Renal pelvis (tissue), 4 donors: ENCODE data around the gene MPND. TPM values are rescaled to one million over a fixed set of nuclear protein-coding genes. Genes with fewer than 3 reads are reported as not detected.

ENCODE experiments used
- DNase-seq: peaks from one replicate; pipeline ENCODE4 v3.0.0-alpha.2; 2013
- polyA plus RNA-seq, 3 donors: library from polyadenylated mRNA; unstranded; fragments of 120-200 nt; gene quantifications; one replicate each; pipeline ENCODE4 v1.2.1, GENCODE V29; 2013; ENCODE audit not compliant: insufficient read length in 3 of 3

MPND gene
- polyA plus RNA-seq, 3 donors = 29.3 to 33.8 (median 31.8) TPM

DNA sequence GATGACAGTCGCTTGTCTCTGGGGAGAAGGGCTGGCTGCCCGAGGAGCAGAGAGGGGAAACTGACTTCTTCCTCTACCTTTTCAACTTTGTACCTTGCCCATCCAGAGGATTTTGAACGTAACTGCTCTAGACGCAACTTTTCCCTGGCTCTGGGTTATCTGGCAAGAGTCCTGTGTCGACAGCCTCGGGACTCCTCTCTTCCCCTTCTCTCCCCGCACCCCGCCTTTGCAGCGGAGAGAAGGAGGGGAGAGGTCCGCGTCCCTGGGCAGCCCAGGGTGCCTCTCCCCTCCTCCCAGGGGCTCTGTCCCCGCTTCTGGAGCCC, 56.4 kb downstream of the MPND start:
- DNase-seq = no peak

DNA sequence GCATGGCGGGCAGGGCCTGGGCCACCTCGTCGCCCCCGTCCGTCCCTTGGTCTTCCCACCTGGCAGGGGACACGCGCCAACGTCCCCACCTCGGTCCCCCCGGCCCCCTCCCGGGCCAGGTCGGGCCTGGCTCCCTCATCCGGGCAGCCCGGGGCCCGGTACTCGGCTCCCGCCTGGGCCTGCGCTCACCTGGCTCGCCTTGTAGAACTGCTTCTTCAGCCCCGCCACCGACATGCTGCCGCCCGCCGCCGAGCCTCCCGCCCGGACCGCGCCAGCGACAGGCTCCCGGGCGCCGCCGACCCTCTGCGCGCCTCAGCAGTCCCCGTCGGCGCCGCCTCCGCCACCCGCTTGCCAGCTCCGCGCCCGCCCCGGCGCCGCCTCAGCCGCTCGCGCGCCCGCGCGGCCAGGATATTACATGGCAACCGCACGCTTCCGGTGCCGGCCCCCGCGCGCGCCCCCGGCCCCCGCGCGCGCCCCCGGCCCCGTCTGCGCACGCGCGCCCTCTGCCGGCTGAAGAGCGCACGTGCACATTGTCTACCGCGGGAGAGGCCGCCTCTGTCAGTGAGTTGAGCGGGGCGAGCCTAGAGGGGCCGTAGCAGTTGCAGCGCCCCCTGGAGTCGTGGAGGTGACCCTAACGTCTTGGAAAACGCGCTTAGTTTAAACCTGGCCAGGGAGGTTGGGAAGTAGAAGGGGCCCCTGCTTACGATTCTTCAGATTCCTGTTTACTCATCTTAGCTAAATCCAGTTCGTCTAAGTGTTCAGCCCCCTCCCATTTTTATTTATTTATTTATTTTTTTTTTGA, 57.0 kb downstream of the MPND start, which contains the start of gene SH3GL1:
Gene SH3GL1, minus strand, starts transcription at position 413 of the 802 bp plus-strand sequence. Its CDS starts 179 bp downstream, at position 234.
- DNase-seq = peak; percentile 92

DNA sequence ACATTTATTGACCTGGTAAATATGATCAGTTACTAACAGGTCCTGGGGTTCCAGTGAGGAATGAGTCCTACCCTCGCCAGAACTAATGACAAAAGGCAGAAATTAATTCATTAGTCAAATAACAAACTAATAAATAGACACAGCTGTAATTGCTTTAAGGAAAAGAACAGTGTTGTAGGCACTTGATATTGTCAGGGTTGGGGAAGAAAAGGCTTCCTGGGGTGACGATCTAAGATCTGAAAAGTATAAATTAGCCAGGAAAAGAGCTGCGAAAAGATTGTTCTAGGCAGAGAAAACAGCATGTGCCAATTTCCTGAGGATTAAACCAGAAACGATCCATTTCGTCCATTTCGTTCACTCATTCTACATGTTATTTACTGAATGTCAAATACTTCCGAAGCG, 58.4 kb downstream of the MPND start:
- no peak for DNase-seq

DNA sequence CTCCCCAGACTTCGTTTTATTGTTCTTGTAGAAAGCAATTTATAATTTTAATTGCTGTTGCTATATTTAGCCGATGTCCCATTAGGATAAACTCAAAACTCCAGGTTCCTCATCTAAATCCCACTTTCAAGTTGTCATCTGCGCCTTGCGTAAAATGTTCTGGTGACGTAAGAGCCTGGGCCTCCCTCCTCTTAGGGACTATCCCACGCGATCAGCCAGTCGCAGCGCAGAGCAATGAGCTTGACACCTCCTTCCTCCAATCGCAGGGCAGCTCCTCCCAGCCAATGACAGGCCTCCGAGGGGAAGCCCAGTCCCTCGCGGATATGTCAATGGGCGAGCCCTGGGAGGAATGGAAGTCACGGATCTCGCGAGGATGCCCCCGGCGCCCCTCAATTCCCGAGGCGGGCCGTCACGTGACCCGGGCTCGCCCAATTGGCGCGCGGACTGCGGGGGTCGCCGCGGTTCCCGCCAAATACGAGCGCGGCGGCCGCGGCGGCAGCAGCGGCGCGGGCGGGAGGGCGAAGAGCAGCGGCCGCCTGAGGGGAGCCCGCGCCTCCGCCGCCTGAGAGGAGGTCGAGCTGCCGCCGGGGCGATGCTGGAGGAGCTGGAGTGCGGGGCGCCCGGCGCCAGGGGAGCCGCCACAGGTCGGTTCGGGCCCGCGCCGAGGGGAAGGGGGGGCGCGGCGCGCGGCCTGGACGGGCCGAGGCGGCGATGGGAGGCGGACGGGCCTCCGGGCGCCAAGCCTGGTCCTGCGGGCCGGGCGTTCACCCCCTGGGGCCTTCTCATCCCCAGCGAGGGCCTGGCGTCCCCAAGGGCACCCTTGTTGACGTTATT, 59.0 kb downstream of the MPND start, which contains the start of gene CHAF1A:
Gene CHAF1A, plus strand, starts transcription at position 470 of the 834 bp plus-strand sequence. Its CDS starts 123 bp downstream, at position 593.
- peak; percentile 99 for DNase-seq

DNA sequence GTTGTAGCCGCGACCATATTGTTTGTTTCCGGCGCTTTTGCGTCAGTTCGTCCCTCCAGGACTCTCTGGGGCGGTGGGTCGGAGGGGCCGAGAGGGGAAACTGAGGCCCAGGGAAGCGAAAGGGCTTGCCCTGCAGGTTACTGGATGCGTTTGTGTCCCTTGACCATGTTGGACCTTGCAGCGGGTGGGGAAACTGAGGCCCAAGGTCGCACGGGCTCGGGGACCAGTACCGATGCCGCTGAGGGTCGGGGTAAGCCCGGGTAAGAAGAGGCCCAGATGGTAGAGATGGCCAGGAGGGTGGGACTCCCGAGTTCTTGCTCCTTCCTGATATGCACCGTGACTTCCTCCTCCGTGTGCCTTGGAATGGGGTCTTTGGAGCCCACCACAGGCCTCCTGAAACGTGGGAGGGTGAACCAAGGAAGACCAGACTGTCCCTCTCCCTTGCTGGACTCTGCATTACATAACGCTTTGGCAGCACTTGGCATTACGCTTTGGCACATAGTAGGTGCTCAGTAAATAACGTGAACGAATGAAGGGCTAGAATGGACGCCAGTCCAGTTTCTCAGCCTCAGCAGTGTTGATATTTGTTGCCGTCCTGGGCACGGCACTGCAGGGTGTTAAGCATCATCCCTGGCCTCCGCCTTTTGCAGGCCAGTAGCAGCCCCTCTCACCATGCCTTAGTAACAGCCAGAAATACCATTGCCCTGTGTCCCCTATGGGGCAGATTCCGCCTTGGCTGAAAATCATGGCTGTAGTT, 59.8 kb downstream of the MPND start:
- DNase-seq = no peak

DNA sequence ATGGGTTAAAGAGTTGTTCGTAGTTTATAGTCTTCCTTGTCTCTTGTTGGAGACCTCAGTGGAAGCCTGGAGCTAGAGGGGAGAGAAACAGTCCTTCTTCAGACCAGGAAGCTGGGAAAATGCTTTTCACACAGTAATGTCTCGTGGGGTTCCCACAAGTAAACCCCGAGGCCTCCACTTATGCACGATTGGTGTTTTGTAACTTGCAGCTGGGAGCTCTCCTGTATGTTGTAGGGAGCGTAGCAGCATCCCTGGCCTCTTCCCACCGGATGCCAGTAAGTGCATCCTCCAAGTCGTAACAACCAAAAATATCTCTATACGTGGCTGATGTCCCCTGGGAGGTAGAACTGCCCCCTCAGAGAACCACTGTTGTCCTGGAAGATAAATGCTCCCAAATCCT, 62.6 kb downstream of the MPND start:
- no peak for DNase-seq

DNA sequence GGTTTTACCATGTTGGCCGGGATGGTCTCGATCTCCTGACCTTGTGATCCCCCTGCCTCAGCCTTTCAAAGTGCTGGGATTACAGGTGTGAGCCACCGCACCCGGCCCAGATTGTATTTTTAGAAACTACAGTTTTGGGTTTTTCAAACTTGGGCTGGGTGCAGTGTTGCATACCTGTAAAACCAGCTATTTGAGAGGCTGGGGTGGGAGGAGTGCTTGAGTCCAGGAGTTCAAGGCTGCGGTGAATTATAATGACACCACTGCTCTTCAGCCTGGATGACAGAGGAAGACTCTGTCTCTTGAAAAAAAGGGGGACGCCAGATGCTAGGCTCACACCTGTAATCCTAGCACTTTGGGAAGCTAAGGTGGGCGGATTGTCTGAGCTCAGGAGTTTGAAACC, 63.3 kb downstream of the MPND start:
- no peak for DNase-seq

DNA sequence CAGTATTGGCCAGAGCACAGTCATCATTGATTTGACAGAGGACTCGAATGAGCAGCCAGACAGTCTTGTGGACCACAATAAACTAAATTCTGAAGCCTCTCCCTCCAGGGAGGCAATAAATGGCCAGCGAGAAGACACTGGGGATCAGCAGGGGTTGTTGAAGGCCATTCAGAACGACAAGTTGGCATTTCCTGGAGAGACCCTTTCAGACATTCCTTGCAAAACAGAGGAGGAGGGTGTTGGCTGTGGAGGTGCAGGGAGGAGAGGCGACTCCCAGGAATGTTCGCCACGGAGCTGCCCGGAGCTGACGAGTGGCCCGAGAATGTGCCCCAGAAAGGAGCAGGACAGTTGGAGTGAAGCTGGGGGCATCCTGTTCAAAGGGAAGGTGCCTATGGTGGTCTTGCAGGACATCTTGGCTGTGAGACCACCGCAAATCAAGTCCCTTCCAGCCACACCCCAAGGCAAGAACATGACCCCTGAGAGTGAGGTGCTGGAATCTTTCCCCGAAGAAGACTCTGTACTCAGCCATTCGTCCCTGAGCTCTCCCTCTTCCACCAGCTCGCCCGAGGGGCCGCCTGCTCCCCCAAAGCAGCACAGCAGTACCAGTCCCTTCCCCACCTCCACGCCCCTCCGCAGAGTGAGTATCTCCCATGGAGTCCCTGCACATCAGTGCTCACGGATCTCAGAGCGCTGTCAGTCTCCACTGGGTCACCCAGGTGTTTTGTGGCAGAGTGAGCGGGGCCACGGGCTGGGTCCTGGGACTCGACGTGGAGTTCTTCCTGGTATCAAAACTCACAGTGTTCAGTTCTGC, 66.0 kb downstream of the MPND start:
- DNase-seq = no peak

Other genes with a start within 250 kb of the MPND start
- gene MAP2K2, start 219.4 kb upstream of the MPND start, polyA plus RNA-seq = 100 to 1,000 TPM; 118 to 137 (median 133) TPM
- gene CREB3L3, start 189.9 kb upstream of the MPND start, polyA plus RNA-seq = 1 to 10 TPM in 2 of 3 donors, under 1 TPM in 1; 0.87 to 1.4 (median 1.1) TPM
- 10 to 100 TPM; 21.9 to 29.5 (median 23.3) TPM for gene SIRT6, start 161.0 kb upstream of the MPND start, polyA plus RNA-seq
- 1 to 10 TPM; 1.1 to 2.4 (median 1.7) TPM for gene ANKRD24, start 160.9 kb upstream of the MPND start, polyA plus RNA-seq
- gene EBI3, start 114.0 kb upstream of the MPND start, polyA plus RNA-seq = under 1 TPM; 0.76 to 0.84 (median 0.82) TPM
- 10 to 100 TPM; 24.0 to 28.1 (median 24.9) TPM for gene YJU2, start 96.5 kb upstream of the MPND start, polyA plus RNA-seq
- gene SHD, start 64.3 kb upstream of the MPND start, polyA plus RNA-seq = 1 to 10 TPM; 1.3 to 2.8 (median 2.1) TPM
- gene TMIGD2, start 41.2 kb upstream of the MPND start, polyA plus RNA-seq = under 1 TPM; 0.30 to 0.69 (median 0.41) TPM
- gene FSD1, start 39.0 kb upstream of the MPND start, polyA plus RNA-seq = 1 to 10 TPM; 6.7 to 9.0 (median 8.4) TPM
- gene STAP2, start 4.7 kb upstream of the MPND start, polyA plus RNA-seq = 10 to 100 TPM; 24.4 to 33.7 (median 31.4) TPM
- gene SH3GL1, start 57.0 kb downstream of the MPND start, polyA plus RNA-seq = 10 to 100 TPM; 63.5 to 82.4 (median 78.2) TPM
- 10 to 100 TPM; 23.6 to 26.1 (median 24.3) TPM for gene CHAF1A, start 59.1 kb downstream of the MPND start, polyA plus RNA-seq
- 100 to 1,000 TPM; 108 to 137 (median 111) TPM for gene UBXN6, start 114.2 kb downstream of the MPND start, polyA plus RNA-seq
- gene HDGFL2, start 128.7 kb downstream of the MPND start, polyA plus RNA-seq = 100 to 1,000 TPM in 1 of 3 donors, 10 to 100 TPM in 2; 89.2 to 106 (median 90.7) TPM
- gene PLIN4, start 174.9 kb downstream of the MPND start, polyA plus RNA-seq = 1 to 10 TPM; 1.1 to 1.5 (median 1.4) TPM
- gene PLIN5, start 191.7 kb downstream of the MPND start, polyA plus RNA-seq = 1 to 10 TPM; 3.3 to 8.0 (median 7.7) TPM
- gene LRG1, start 196.5 kb downstream of the MPND start, polyA plus RNA-seq = 1 to 10 TPM in 1 of 3 donors, under 1 TPM in 2; 0.69 to 1.1 (median 0.83) TPM
- gene SEMA6B, start 216.1 kb downstream of the MPND start, polyA plus RNA-seq = 1 to 10 TPM; 2.5 to 3.9 (median 3.1) TPM